Activated CD8-positive, alpha-beta memory T cell treated with anti-CD3 and anti-CD28 coated beads for 48 hours (primary cell): ENCODE data around the gene PPM1F.
"Not testable (repeated sequence)": the region's sequence is repeated elsewhere in the genome, so short reads cannot be mapped to it uniquely, and the experiment has no call there.

Source experiments
- DNase-seq, 3 experiments: peaks; one replicate each; pipeline ENCODE4 v3.0.0-alpha.2; 2020; ENCODE audit warnings: low read depth in 2 of 3, low spot score in 2 of 3

The PPM1F gene

GRCh38 chr22:21942407-21943343 is 10.0 kb downstream of the PPM1F start:
- DNase-seq: no peak

DNA sequence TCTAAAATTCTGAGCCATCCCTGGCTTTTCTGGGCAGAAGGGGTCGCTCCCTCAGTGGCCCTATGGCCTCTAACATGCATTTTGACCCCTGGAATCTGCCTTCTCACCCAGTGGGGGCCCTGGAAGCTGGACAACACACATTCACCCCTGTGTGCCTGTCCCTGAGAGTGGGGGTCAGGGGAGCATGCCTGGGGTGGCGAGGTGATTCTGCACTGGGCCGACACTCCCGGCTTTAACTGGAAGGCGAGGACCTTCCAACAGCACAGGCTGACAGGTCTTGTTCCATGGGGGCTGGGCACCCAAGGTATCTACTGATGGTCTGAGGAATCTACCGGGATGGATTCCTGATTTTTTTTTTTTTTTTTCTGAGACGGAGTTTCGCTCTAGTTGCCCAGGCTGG is 10.7 kb downstream of the PPM1F start:
- DNase-seq: no peak

GRCh38 chr22:21940521-21940920 is 12.1 kb downstream of the PPM1F start:
- no peak for DNase-seq

DNA sequence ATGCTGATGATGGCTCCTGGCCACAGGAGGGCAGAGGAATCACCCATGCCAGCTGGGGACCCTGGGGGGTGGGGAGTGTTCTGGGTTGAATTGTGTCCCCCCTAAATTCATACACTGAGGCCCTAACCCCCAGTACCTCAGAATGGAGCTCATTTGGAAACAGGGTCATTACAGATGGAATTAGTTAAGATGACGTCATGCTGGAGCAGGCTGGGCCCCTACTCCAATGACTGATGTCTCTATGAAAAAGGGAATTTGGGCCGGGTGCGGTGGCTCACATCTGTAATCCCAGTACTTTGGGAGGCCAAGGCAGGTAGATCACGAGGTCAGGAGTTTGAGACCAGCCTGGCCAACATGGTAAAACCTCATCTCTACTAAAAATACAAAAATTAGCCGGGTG is 12.7 kb downstream of the PPM1F start:
- not testable (repeated sequence) for DNase-seq

DNA sequence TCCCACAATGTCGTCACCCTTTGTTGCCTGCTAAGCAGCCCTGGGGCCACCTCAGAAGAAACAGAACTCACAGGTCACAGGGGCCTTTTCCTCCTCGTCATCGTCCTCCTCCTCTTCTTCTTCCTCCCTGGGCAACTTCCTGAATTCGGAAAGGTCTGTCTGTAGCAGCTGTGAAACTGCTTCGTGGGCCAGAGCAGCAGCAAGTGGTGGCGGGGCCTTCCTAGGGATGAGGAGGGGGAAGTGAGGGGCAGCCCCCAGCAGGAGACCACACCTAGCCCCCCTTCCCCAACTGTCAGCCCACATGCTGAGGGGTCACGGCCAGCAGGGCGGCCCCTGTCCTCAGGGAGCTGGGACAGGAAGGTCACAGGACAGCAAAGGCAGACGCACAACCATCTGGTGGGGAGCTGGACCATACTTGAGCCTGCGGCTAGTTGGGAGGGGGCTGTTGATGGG is 13.2 kb downstream of the PPM1F start:
- DNase-seq: no peak

DNA sequence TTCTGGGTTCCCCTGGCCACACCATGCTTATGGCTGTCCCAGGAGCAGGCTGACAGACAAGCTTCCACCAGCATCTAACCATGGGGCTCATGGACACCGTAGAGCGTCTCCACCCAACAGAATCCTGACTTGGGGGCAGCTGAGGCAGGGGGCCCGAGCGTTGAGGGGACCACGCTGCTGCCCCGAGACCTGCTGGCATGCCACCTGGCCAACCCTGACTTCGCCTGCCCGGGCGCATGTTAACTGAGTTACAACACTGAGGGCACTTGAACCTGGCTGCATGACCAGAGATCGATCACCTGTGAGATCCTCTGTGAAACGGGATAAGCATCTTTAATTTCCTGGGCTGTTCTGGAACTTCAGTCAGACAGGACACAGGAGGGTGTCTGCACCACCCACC is 13.7 kb downstream of the PPM1F start:
- no peak for DNase-seq

DNA sequence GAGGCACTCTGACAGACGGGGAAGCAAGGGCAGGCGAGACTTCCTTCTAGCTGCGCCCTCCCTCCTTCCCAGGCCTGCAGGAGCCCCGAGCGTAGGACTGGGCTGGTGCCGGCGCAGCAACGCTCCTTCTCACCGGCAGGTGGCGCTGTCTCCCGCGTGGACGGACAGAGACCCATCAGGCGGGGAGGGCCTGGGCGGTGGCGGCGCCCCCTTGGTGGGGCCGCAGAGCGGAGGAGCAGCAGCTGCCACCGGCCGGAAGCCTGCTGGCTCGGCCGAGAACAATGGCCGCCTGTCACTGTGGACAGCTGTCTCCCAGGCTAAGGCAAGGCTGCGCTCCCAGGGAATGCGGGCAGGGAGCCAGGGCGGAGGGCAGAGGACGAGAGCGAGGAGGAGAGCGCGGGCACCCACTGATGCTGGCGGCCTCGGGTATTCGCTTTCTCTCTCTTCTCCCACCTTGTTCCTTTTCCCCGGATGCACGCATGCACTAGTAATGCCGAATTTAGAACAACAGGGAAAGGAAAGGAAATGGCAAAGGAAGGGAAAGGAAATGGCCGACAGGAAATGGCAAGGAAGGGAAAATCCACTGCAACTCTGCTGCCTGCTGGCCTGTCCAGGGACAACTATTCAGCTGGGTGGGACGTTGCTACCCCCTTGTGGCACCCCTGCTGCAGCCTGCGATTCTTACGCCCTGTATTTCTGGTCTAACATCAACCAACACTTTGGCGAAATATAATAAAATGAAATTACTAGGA is 14.4 kb downstream of the PPM1F start:
- peak; percentile 75 to 99 (median 92) for DNase-seq

GRCh38 chr22:21937821-21938070 is 14.9 kb downstream of the PPM1F start:
- no peak for DNase-seq

GRCh38 chr22:21937041-21937820 is 15.4 kb downstream of the PPM1F start:
- DNase-seq: no peak

DNA sequence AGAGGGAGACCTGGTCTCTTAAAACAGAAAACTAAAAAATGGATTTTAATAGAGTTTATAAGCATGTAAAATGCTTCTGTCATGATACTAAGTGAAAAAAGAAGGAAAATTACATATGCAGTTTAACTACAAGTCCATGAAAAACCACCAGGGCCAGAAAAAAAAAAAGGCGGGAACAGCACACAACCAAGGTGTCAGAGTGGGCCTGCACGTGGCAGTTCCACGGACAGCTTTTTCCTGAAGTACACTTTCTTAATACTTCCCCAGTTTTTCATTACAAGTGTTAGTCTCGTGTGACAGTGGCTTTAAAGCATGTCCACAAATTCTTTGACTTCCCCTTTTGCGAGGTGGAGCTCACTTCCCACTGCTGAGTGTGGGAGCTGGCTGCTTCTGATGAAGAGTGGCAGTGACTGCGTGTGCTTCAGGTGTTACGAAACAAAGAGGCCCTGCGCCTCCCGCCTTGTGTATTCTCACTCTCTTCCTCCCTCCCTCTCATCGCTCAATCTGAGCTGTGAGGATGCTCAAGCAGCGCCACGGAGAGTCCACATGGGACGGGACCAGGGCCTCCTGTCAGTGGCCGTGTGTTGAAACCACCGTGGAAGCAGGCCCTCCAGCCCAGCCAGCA is 16.4 kb downstream of the PPM1F start:
- DNase-seq: no peak

DNA sequence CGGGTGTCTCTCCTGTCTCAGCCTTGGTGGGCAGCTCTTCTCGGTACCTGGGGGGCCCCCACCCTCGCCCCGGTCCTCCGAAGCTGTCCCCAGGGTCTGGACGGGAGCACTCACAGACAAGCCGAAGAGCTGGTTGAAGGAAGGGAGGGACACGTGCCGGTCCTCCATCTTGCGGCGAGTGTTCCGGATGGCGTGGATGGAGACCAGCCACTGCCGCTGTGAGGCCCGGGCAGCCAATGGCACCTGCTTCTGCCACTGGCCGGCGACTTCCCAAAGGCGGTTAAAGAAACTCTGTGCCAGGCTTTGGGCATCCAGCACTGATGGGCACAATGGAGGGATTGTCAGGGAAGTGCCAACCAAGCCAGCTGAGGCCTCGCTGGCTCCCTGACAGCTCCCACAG is 18.7 kb downstream of the PPM1F start:
- DNase-seq: no peak

GRCh38 chr22:21933413-21933812 is 19.2 kb downstream of the PPM1F start:
- no peak for DNase-seq

GRCh38 chr22:21932347-21932746 is 20.3 kb downstream of the PPM1F start:
- DNase-seq: no peak

DNA sequence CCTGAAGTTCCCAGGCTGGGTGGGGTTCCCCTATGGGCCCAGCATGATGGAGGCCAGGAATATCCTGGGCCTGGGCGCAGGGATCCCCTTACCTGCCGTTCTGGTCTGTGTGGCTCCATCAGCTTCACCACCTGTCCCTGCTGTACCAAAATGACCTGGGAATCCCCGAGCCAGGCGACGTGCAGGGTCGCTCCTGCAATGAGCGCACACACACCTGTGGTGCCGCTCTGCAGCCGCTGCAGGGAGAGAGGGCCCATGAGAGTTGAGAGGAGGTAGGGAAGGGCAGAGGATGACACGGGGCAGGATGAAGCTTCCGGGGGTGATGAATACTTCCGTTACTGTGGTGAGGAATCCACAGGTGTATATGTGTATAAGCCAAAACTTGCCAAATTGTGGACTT is 21.6 kb downstream of the PPM1F start:
- no peak for DNase-seq

GRCh38 chr22:21929253-21929652 is 23.4 kb downstream of the PPM1F start:
- DNase-seq: no peak

DNA sequence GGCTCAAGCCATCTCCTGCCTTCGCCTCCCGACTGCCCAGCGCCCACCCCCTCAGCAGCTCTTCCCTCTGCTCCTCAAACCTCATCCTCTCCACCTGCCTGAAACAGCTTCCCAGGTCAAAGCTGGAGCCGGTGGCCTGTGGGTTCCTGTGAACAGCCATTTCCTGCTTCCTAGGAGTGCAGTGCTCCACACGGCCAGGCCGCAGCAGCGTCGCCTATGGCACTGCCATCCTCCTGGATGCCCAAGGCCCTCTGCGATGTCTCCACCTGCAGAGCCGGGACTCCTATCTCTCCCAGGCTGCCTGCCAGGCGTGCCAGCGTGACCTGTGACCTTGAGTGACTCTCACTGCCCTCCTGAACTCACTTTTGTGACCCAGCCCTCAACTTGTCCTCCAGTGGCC is 24.6 kb downstream of the PPM1F start:
- DNase-seq: no peak

- no peak for DNase-seq
These were observed 25.3 kb downstream of the PPM1F start for GRCh38 chr22:21927174-21927823.

- no peak for DNase-seq
These were observed 25.9 kb downstream of the PPM1F start for GRCh38 chr22:21926728-21927127.

DNA sequence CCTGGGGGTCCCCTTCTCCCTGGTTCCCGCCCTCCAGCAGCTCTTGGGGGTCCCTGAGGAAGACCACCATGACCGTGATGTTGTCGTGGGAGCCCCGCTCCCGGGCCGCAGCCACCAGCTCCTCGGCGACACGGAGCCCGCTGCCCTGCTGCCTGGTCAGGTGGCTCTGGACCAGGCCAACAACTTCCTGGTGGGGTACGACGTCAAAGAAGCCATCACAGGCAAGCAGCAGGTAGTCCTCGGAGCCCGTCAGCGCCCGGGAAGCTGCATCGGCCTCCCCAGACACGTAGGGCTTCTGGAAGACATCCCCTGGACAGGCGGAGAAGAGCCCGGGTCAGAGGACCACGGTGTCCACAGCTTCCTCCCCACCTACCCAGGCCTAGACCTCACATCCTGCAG is 29.5 kb downstream of the PPM1F start:
- no peak for DNase-seq

DNA sequence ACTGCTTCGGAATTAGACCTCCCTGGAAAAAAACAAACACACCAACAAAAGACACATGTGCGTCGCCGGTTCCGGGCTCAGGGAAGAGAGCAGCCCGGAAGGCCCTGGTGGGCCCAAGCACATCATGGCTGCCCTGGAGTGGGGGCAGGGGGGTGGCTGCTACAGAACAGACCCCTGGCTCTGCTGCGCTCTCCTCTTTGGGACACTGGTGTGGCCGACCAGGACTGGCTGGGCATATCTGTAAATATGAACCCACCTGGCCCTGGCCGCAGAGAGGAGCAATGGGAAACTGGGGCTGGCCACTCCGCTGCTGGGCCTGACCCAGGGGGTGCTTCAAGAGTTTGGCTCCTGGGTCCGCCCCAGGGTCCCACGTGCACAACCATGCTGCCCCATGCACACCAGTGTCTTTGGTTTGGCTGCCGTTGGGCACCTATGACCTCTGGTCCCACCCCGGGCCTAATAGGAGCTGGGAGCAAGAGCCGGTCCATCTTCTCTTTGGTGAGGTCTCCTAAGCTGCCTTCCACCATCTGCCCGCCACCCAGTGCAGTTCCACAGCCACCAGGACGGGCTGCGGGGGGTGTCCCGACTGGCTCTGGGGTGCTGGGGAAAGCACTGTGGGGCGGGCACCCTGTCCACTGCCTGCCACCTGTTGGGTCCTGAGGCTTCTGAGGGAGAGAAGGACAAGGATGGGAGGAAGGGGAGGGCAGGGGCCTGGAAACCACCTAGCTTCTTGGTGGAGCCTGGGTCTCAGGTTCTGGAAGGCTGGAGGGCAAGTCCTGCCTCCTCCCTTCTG is 30.1 kb downstream of the PPM1F start:
- no peak for DNase-seq
